RWPE2 (cell line): ENCODE data around the gene MGAT4B.
"Not testable (repeated sequence)": the region's sequence is repeated elsewhere in the genome, so short reads cannot be mapped to it uniquely, and the experiment has no call there.

Source experiments
- ATAC-seq: fragments of 200-7000 bp; cut with Tn5 transposase; 3 replicates; pipeline ENCODE4 v1.9.1; 2021; ENCODE audit warnings: low read depth
- DNase-seq: peaks from one replicate; pipeline ENCODE4 v3.0.0-alpha.2; 2020; ENCODE audit warnings: low spot score
- H3K27ac ChIP-seq: fragments of 450-650 bp; 2 replicates; pipeline ENCODE4 v1.5.1; 2017; ENCODE audit warnings: mild to moderate bottlenecking; ENCODE audit not compliant: poor library complexity, severe bottlenecking
- H3K27me3 ChIP-seq: fragments of 250-450 bp; sonication (Bioruptor Pico); 2 replicates; pipeline ENCODE4 v1.5.1; 2021; ENCODE audit warnings: mild to moderate bottlenecking, moderate library complexity; ENCODE audit not compliant: insufficient read depth, poor library complexity, severe bottlenecking
- H3K36me3 ChIP-seq: fragments of 250-450 bp; sonication (Bioruptor Pico); 2 replicates; pipeline ENCODE4 v1.5.1; 2020; ENCODE audit warnings: low read depth, mild to moderate bottlenecking, moderate library complexity
- H3K4me1 ChIP-seq: fragments of 250-450 bp; sonication (Bioruptor Pico); 2 replicates; pipeline ENCODE4 v1.5.1; 2021; ENCODE audit warnings: mild to moderate bottlenecking, moderate library complexity; ENCODE audit not compliant: insufficient read depth, poor library complexity, severe bottlenecking
- H3K4me3 ChIP-seq: fragments of 250-450 bp; sonication (Bioruptor Pico); 2 replicates; pipeline ENCODE4 v1.5.1; 2021; ENCODE audit warnings: mild to moderate bottlenecking, moderate library complexity; ENCODE audit not compliant: severe bottlenecking
- H3K9me3 ChIP-seq: fragments of 250-450 bp; sonication (Bioruptor Pico); 2 replicates; pipeline ENCODE4 v1.5.1; 2021; ENCODE audit warnings: mild to moderate bottlenecking, moderate library complexity; ENCODE audit not compliant: severe bottlenecking
- TF ChIP-seq, protein P1 (sequence below): fragments of 450-650 bp; IDR thresholded peaks from one replicate; pipeline ENCODE4 v1.5.1; 2017; ENCODE audit warnings: mild to moderate bottlenecking, moderate library complexity; ENCODE audit not compliant: poor library complexity, severe bottlenecking

MGAT4B gene

DNA sequence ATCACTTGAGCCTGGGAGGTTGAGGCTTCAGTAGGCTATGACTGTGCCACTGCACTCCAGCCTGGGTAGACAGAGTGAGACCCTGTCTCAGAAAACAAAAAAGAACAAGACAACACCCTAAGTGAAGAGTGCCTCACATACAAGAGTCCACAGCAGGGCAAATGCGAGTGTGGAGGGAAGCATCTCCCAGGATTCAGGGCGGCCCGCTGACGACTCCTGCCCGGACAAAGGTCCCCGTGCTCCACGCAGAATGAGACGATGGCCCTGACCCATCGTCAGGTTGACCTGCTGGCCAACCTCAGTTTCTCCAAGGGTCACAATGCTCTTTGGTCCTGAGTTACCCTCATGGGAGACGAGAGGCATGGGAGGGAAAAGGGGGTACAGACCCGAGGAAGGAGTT lies 33.7 kb upstream of the MGAT4B start:
- peaks cover 58% of the 10 kb centered on the region for H3K36me3 ChIP-seq
- TF ChIP-seq, protein P1, sequence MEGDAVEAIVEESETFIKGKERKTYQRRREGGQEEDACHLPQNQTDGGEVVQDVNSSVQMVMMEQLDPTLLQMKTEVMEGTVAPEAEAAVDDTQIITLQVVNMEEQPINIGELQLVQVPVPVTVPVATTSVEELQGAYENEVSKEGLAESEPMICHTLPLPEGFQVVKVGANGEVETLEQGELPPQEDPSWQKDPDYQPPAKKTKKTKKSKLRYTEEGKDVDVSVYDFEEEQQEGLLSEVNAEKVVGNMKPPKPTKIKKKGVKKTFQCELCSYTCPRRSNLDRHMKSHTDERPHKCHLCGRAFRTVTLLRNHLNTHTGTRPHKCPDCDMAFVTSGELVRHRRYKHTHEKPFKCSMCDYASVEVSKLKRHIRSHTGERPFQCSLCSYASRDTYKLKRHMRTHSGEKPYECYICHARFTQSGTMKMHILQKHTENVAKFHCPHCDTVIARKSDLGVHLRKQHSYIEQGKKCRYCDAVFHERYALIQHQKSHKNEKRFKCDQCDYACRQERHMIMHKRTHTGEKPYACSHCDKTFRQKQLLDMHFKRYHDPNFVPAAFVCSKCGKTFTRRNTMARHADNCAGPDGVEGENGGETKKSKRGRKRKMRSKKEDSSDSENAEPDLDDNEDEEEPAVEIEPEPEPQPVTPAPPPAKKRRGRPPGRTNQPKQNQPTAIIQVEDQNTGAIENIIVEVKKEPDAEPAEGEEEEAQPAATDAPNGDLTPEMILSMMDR, result no peak
- no peak overlapping the region for H3K4me3 ChIP-seq

DNA sequence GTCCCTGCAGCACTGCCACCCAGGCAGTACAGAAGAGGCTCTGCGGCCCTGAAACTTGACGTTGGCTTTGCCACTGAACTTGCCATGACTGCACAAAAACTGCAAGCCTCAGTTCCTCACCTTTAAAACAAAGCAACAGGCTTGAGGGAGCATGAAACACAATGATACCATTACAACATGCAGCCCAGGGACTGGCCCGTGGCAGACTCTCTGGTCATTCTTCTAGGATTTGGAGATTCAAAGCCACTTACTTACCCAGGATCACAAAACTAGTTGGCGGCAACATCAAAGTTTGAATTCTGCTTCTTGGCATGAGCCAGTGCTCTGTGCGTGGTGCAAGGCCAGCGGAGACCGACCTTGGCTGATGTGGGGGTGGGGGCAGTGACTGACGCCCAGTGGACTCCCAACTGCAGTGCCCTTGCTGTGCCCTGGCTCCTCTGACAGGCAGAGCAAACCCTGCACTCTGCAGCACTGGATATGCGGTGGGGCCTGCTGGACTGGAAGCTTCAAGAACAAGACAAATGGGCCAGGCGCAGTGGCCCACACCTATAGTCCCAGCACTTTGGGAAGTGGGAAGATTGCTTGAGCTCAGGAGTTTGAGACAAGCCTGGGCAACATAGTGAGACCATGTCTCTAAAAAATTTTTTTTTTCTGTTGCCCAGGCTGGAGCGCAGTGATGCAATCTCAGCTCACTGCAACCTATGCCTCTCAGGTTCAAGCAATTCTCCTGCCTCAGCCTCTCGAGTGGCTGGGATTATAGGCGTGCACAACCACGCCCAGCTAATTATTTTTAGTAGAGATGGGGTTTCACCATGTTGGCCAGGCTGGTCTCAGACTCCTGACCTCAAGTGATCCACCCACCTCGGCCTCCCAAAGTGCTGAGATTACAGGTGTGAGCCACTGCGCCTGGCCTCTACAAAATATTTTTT lies 32.9 kb upstream of the MGAT4B start:
- Histone ChIP-seq H3K36me3 (peaks cover 54% of the 10 kb centered on the region), H3K4me3 (no peak overlapping the region), H3K4me1 (no peaks in the 10 kb centered on the region), H3K27me3 (no peaks in the 10 kb centered on the region), H3K27ac (no peak overlapping the region), H3K9me3 (no peaks in the 10 kb centered on the region)
- TF ChIP-seq, protein P1, result no peak
- ATAC-seq, result no peak; the same call in 2 of the 3 replicates
- DNase-seq, result no peak

More for the DNA sequence above, 33.7 kb upstream of the MGAT4B start:
- Histone ChIP-seq H3K4me1 (no peaks in the 10 kb centered on the region), H3K9me3 (no peaks in the 10 kb centered on the region), H3K27me3 (no peaks in the 10 kb centered on the region), H3K27ac (no peak overlapping the region)
- no peak for ATAC-seq
- no peak for DNase-seq

DNA sequence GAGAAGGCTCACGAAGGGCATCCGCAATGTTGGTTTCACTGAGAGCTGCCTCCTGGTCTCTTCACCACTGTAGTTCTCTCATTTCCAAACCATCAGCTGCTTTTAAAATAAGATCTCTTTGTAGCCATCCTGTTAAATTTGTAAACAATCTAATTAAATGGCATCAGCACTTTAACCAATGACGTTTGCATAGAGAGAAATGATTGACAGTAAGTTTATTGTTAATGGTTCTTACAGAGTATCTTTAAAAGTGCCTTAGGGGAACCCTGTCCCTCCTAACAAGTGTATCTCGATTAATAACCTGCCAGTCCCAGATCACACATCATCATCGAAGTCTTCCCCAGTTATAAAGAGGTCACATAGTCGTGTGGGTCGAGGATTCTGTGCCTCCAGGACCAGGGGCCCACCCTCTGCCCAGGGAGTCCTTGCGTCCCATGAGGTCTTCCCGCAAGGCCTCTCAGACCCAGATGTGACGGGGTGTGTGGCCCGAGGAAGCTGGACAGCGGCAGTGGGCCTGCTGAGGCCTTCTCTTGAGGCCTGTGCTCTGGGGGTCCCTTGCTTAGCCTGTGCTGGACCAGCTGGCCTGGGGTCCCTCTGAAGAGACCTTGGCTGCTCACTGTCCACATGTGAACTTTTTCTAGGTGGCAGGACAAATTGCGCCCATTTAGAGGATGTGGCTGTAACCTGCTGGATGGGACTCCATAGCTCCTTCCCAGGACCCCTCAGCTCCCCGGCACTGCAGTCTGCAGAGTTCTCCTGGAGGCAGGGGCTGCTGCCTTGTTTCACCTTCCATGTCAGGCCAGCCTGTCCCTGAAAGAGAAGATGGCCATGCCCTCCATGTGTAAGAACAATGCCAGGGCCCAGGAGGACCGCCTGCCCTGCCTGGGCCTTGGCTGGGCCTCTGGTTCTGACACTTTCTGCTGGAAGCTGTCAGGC lies 30.7 kb upstream of the MGAT4B start:
- ATAC-seq, result no peak
- TF ChIP-seq, protein P1, result no peak
- no peaks in the 10 kb centered on the region for H3K4me1 ChIP-seq
- H3K36me3 ChIP-seq, result peaks cover 74% of the 10 kb centered on the region
- no peak overlapping the region for H3K4me3 ChIP-seq
- H3K9me3 ChIP-seq, result no peaks in the 10 kb centered on the region
- H3K27me3 ChIP-seq, result no peaks in the 10 kb centered on the region
- DNase-seq, result no peak
- H3K27ac ChIP-seq, result no peak overlapping the region

DNA sequence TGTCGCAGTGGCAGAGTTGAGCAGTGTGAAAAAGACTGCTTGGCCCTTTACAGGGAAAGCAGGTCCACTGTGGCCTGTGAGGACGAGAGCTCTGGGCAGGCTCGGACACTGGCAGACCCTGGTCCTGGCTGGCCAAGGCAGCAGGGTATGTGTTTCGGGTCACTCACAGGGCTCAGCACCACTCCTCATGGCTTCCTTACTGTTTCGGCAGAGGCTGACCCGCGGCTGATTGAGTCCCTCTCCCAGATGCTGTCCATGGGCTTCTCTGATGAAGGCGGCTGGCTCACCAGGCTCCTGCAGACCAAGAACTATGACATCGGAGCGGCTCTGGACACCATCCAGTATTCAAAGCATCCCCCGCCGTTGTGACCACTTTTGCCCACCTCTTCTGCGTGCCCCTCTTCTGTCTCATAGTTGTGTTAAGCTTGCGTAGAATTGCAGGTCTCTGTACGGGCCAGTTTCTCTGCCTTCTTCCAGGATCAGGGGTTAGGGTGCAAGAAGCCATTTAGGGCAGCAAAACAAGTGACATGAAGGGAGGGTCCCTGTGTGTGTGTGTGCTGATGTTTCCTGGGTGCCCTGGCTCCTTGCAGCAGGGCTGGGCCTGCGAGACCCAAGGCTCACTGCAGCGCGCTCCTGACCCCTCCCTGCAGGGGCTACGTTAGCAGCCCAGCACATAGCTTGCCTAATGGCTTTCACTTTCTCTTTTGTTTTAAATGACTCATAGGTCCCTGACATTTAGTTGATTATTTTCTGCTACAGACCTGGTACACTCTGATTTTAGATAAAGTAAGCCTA lies 29.8 kb upstream of the MGAT4B start:
- ATAC-seq (peak; percentile 37; the same call in 2 of the 3 replicates), DNase-seq (no peak)
- Histone ChIP-seq H3K9me3 (no peaks in the 10 kb centered on the region), H3K27me3 (no peaks in the 10 kb centered on the region), H3K4me3 (no peak overlapping the region), H3K4me1 (no peaks in the 10 kb centered on the region), H3K36me3 (peaks cover 83% of the 10 kb centered on the region), H3K27ac (no peak overlapping the region)
- TF ChIP-seq, protein P1, result no peak

DNA sequence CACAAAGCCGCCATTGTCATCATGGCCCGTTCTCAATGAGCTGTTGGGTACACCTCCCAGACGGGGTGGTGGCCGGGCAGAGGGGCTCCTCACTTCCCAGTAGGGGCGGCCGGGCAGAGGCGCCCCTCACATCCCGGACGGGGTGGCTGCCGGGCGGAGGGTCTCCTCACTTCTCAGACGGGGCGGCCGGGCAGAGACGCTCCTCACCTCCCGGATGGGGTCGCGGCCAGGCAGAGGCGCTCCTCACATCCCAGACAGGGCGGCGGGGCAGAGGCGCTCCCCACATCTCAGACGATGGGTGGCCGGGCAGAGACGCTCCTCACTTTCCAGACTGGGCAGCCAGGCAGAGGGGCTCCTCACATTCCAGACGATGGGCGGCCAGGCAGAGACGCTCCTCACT lies 28.2 kb upstream of the MGAT4B start:
- H3K36me3 ChIP-seq, result peaks cover 90% of the 10 kb centered on the region
- not testable (repeated sequence) for H3K9me3 ChIP-seq, ATAC-seq, H3K27ac ChIP-seq, H3K4me3 ChIP-seq, H3K4me1 ChIP-seq, DNase-seq, H3K27me3 ChIP-seq
